Gastroesophageal sphincter (tissue), 4 donors: Measurements from ENCODE around the gene ADAD2. TPM values are rescaled to one million over a fixed set of nuclear protein-coding genes. Genes with fewer than 3 reads are reported as not detected.

Experiments used
- ATAC-seq: fragments of 150-250 bp; one replicate; pipeline ENCODE4 v1.9.1; 2016; ENCODE audit warnings: mild to moderate bottlenecking, moderate library complexity
- H3K27ac ChIP-seq, 4 donors: fragments of 200-600 bp; sonication (generic) in 3 of 4; 1 replicate in 3 of 4; 2 replicates in 1 of 4; pipeline ENCODE4 v1.5.1; 2016 to 2019
- H3K27me3 ChIP-seq: fragments of 200-600 bp; sonication (generic); one replicate; pipeline ENCODE4 v1.5.1; 2019
- H3K36me3 ChIP-seq, 2 donors: fragments of 200-600 bp; sonication (generic); one replicate each; pipeline ENCODE4 v1.5.1; 2019; ENCODE audit warnings: control low read depth in 1 of 2
- H3K4me1 ChIP-seq, 3 donors: fragments of 200-600 bp; sonication (generic); 1 replicate in 2 of 3; 2 replicates in 1 of 3; pipeline ENCODE4 v1.5.1; 2016 to 2019; ENCODE audit warnings: control low read depth in 2 of 3
- H3K4me3 ChIP-seq, 2 donors: fragments of 200-600 bp; sonication (generic); one replicate each; pipeline ENCODE4 v1.5.1; 2019; ENCODE audit warnings: mild to moderate bottlenecking in 1 of 2, moderate library complexity in 1 of 2
- H3K9me3 ChIP-seq, 3 donors: fragments of 200-600 bp; sonication (generic); one replicate each; pipeline ENCODE4 v1.5.1; 2017 to 2019; ENCODE audit warnings: control low read depth in 2 of 3
- EP300 ChIP-seq: sonication (generic); formaldehyde crosslinking; IDR thresholded peaks from one replicate; pipeline ENCODE4 v1.6.1; 2017; ENCODE audit warnings: antibody characterized with exemption, mild to moderate bottlenecking
- POLR2A ChIP-seq, 2 donors: fragments of 450-650 bp; IDR thresholded peaks; one replicate each; pipeline ENCODE4 v1.6.1; 2017; ENCODE audit warnings: antibody characterized with exemption in 2 of 2, mild to moderate bottlenecking in 2 of 2, moderate library complexity in 1 of 2
- POLR2AphosphoS5 ChIP-seq: sonication (generic); formaldehyde crosslinking; IDR thresholded peaks from one replicate; pipeline ENCODE4 v1.6.1; 2017; ENCODE audit warnings: antibody characterized with exemption
- WGBS, 2 donors: methylation state at CpG; one replicate each; pipeline ENCODE4 v1.1.5; 2018; ENCODE audit warnings: low coverage in 1 of 2; 5-methylcytosine and 5-hydroxymethylcytosine counted together
- total RNA-seq, 4 donors: library from RNA; depleted of rRNA; stranded (reverse); fragments of >200 nt; gene quantifications; one replicate each; pipeline ENCODE4 v1.1.0, GENCODE V29; 2016
- TF ChIP-seq, protein P1 (sequence below), 4 experiments: fragments of 200-600 bp in 2 of 4; fragments of 450-650 bp in 2 of 4; sonication (generic) in 1 of 4; IDR thresholded peaks; one replicate each; pipeline ENCODE4 v1.5.1; 2017 to 2019; ENCODE audit warnings: antibody characterized with exemption in 4 of 4, mild to moderate bottlenecking in 2 of 4, moderate library complexity in 2 of 4

Gene ADAD2
- total RNA-seq, 4 donors from 2014 or later: 0.27 to 0.47 (median 0.31) TPM; not detected in 1

DNA sequence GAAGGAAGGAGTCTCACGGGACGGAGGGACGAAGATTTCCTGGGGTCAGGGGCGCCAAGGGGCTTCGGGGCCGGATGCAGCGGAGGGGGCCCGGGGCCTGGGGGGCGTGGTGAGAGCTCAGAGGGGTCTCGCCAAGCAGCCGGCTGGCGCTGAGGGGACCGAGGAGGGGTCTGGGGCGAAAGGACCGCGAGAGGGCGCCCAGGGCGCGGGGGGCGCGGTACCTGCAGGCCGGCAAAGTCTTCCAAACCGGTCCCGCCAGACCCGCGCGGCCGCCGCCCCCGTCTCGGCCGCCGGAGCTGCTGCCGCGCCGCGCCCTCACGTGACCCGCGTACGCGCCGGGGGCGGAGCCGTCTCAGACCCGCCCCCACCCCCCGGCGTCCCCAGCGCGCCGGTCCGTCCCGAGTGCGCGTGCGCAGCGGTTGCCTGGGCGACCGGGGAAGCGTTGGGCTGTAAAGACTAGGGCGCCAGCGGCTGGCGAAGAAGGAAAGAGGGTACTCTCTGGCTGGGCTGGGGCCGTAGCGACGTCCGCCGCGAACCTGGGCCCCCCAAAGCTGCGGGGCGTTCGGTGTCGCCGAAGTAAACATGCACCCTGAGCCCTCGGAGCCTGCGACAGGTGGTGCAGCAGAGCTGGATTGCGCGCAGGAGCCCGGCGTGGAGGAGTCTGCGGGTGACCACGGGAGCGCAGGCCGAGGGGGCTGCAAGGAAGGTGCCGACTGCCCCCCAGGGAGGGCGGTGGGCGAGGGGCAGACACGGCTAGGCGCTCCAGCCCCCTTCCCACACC lies 45.9 kb upstream of the ADAD2 start, which contains the start of the genes DNAAF1 and HSDL1:
Gene DNAAF1, plus strand, starts transcription at position 450 of the 781 bp plus-strand sequence. Its CDS starts 133 bp downstream, at position 583.
Gene HSDL1, minus strand, starts transcription at position 319 of the 781 bp plus-strand sequence. CDS start 13,856 bp downstream, outside the sequence.
- Histone ChIP-seq H3K4me3 (peak within 1 kb of the TSS; percentile 75 to 98), H3K27me3 (peaks cover 5% of the 10 kb centered on the region), H3K9me3 (no peaks in the 10 kb centered on the region), H3K27ac (peak within 1 kb of the TSS in 3 of 4 donors; percentile 79 to 83 (median 82)), H3K36me3 (no peaks in the 10 kb centered on the region), H3K4me1 (peaks cover 0 to 20% (median 0%) of the 10 kb centered on the region in 3 donors)
- 0% methylated on average over 4 to 9 of the region's 89 CpGs for WGBS, 2 donors
- peak; percentile 92 for ATAC-seq
- TF ChIP-seq EP300 (no peak), POLR2AphosphoS5 (no peak), POLR2A (IDR thresholded peaks at IDR 0.05) (peak; percentile 38 to 45)

DNA sequence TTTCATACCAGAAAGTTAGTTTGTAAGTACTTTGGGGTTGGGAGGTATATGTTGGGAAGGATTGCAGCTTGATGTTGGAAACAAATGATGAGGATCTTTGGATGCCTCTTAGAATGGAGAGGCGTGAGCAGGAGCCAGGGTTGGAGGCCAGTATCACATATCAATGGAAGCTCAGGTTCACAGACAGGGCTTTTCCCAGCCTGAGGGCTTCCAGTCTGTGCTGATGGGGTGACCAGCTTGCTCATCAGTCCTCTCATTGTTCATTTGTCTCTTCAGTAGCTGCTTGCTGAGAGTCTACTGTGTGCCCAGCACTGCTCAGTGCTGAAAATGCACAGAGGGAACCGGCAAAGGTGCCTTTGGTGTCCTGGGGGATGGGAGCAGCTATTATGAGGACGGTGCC lies 40.0 kb upstream of the ADAD2 start:
- Histone ChIP-seq H3K9me3 (no peaks in the 10 kb centered on the region), H3K27ac (no peak overlapping the region), H3K4me3 (no peak overlapping the region), H3K4me1 (no peaks in the 10 kb centered on the region), H3K27me3 (peaks cover 22% of the 10 kb centered on the region), H3K36me3 (no peaks in the 10 kb centered on the region)
- TF ChIP-seq POLR2AphosphoS5 (no peak), POLR2A (IDR thresholded peaks at IDR 0.05) (no peak), EP300 (no peak)
- TF ChIP-seq, protein P1, sequence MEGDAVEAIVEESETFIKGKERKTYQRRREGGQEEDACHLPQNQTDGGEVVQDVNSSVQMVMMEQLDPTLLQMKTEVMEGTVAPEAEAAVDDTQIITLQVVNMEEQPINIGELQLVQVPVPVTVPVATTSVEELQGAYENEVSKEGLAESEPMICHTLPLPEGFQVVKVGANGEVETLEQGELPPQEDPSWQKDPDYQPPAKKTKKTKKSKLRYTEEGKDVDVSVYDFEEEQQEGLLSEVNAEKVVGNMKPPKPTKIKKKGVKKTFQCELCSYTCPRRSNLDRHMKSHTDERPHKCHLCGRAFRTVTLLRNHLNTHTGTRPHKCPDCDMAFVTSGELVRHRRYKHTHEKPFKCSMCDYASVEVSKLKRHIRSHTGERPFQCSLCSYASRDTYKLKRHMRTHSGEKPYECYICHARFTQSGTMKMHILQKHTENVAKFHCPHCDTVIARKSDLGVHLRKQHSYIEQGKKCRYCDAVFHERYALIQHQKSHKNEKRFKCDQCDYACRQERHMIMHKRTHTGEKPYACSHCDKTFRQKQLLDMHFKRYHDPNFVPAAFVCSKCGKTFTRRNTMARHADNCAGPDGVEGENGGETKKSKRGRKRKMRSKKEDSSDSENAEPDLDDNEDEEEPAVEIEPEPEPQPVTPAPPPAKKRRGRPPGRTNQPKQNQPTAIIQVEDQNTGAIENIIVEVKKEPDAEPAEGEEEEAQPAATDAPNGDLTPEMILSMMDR (IDR thresholded peaks at IDR 0.05): no peak
- 63 to 64% methylated on average over 2 of the region's 3 CpGs for WGBS, 2 donors
- ATAC-seq: no peak

DNA sequence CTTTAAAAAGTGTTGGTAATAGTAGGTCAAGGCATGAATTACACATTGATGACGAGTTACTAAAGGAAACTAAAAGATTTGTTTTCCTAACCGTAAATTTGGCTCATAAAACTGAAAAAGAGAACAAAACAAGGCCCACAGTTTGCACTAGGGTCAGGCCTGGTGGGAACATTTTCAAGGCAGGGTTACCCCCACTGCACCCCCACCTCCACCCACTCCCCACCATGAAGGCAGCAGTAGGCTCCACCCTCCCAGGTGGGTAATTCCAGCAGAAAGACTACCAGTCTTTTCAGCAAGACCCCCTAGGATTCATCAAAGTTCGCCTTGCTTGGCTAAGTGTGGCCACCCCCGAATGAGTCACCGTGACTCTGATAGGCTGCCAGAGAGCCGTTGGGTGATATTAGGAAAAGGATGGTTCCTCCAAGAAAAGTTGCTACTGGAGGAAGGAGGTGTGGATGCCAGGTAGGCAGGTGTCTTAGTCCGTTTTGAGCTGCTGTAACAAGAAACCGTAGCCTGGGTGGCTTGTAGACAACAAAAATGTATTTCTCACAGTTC lies 37.2 kb upstream of the ADAD2 start:
- Histone ChIP-seq H3K27me3 (peaks cover 30% of the 10 kb centered on the region), H3K27ac (no peak overlapping the region), H3K36me3 (no peaks in the 10 kb centered on the region), H3K4me3 (no peak overlapping the region), H3K4me1 (no peaks in the 10 kb centered on the region), H3K9me3 (no peaks in the 10 kb centered on the region)
- ATAC-seq: no peak
- 65 to 90% methylated on average over 3 to 5 of the region's 8 CpGs for WGBS, 2 donors
- TF ChIP-seq POLR2A (IDR thresholded peaks at IDR 0.05): no peak

DNA sequence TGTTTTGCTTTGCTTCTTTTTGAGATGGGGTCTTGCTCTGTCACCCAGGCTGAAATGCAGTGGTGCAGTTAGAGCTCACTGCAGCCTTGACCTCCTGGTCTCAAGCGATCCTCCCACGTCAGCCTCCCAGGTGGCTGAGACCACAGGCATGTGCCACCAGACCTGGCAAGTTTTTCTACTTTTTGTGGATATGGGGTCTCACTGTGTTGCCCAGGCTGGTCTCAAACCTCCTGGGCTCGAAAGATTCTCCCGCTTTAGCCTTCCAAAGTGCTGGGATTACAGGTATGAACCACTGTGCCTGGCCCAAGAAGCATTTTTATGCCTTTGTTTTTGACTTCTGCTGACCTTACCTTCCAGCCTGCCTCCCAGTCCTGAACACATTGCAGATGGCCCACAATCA lies 35.7 kb upstream of the ADAD2 start:
- no peaks in the 10 kb centered on the region for H3K9me3 ChIP-seq
- no peaks in the 10 kb centered on the region for H3K4me1 ChIP-seq
- no peaks in the 10 kb centered on the region for H3K36me3 ChIP-seq
- H3K27me3 ChIP-seq: peaks cover 33% of the 10 kb centered on the region
- TF ChIP-seq EP300 (no peak), POLR2AphosphoS5 (no peak), POLR2A (IDR thresholded peaks at IDR 0.05) (no peak)
- TF ChIP-seq, protein P1 (IDR thresholded peaks at IDR 0.05): no peak
- H3K4me3 ChIP-seq: no peak overlapping the region
- 87% methylated on average over 2 of the region's 4 CpGs; no CpG with 5 or more reads in 1 of the 2 donors for WGBS, 2 donors
- no peak overlapping the region for H3K27ac ChIP-seq
- ATAC-seq: no peak

DNA sequence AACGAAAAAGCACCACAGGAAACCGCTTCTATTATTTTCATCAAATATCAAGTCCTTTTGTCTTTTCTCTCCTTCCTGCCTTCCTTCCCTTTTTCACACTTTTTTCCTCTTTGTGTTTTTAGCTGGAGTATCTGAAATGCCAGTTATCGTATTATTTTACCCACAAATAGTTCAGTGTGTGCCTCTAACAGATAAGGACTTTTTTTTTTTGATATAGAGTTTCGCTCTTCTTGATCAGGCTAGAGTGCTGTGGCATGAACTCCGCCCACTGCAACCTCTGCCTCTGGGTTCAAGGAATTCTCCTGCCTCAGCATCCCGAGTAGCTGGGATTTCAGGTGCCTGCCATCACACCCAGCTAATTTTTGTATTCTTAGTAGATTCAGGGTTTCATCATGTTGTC lies 35.2 kb upstream of the ADAD2 start:
- Histone ChIP-seq H3K27me3 (peaks cover 35% of the 10 kb centered on the region), H3K27ac (no peak overlapping the region), H3K4me3 (no peak overlapping the region), H3K4me1 (no peaks in the 10 kb centered on the region), H3K9me3 (no peaks in the 10 kb centered on the region), H3K36me3 (no peaks in the 10 kb centered on the region)
- WGBS, 2 donors: 83 to 89% methylated on average over 4 to 5 of the region's 6 CpGs
- ATAC-seq: no peak
- TF ChIP-seq POLR2A (IDR thresholded peaks at IDR 0.05) (no peak), POLR2AphosphoS5 (no peak), EP300 (no peak)
- TF ChIP-seq, protein P1 (IDR thresholded peaks at IDR 0.05): no peak
